NCI-H226 (cell line): ENCODE results near the gene ZNF442.
"Not testable (repeated sequence)": the region's sequence is repeated elsewhere in the genome, so short reads cannot be mapped to it uniquely, and the experiment has no call there.

Source experiments
- DNase-seq: peaks from one replicate; pipeline ENCODE4 v3.0.0-alpha.2; 2015

The ZNF442 gene

DNA sequence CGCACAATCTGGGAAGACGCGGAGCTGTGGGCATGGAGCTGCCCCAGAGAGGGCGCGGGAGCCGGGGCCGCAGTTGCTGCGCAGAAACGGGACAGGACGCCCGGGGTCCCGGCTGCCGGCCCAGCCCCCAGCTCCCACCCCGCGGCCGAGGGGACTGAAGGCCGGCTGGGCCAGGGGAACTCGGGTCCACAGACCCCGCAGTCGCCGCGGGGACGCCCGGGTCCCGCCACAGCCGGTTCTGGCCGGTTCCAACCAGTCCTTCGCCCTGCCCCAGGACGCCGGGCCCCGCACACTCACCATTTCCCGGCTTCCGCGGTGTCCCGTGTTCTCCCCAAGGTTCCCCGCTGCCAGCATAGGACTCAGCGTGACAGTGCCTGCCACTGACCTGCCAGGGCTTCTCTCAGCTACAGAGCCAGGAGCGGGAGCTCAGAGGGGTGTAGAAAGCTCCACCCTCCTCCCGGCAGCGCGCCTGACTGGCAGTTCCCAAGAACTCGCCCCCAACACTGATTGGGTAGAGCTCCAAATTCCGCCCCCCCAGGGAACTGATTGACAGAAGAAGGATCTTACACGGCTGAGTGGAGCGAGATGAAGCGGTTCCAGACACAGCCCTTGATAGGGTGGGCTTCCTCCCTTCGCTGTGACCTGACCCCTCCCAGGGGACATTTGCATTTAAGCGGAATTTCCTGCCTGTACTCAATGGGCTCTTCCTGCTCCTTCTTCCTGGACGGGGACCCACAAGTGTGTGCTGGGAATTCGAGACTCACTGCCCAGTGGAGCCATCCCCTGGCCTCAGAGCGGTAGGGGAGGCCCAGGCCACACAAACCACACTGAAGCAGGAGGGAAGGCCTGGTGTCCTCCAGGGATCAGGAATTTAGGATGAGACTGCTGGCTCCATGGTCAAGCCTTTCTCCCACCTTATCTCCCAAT, at the start of gene ZNF442:
TSS of gene ZNF442 (minus strand) at position 448 of the 927 bp plus-strand sequence. CDS start 2,052 bp downstream, outside the sequence.
- DNase-seq = peak; percentile 76

DNA sequence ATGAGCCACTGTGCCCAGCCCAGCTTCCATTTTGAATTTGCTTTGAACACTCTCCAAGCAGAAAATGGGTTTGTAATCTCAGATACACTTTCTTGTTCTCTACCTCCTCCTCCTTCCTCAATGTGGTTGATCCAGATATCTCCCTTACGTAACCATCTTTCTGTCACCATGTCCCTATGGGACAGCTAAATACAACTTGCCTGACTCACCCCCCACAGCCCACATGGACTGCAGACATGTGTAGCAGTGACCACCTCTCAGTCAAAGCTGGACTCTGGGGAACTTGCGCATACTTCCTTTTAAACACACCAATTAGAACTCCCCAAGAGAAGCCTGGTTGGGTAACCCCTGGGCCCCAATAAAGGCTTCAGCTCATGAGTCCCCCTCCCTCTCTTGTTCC, 46.4 kb upstream of the ZNF442 start:
- DNase-seq = no peak

DNA sequence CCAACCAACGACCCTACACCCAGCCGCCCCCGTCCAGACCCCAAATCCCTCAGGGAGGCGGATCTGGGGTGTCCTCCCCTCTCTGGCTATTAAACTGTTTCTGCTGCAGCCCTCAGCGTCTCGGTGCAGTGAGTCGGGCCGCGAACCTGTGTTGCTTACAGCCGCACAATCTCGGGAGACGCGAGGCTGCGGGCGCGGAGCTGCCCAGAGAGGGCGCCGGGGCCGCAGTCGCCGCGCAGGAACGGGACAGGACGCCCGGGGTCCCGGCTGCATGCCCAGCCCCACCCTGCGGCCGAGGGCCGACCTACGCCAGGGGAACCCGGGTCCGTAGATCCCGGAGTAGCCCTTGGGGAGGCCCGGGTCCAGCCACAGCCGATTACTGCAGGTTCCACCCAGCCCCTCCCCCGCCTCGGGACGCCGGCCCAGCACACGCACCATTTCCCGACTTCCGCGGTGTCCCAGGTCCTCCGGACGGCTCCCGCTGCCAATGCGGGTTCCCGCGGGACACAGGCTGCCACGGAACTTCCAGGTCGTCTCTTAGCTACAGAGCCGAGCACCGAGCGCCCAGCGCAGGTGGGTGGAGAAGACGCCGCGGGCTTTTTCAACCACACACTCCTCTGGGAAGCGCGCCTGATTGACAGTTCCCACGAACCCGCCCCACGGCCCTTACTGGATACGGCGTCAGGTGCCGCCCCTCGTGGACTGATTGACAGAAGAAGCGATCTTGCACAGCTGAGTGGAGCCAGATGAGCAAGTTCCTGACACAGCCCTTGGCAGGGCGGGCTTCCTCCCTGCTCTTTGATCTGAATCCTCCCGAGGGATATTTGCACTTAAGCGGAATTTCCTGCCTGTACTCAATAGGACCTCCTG, 35.4 kb upstream of the ZNF442 start, which contains the start of gene ZNF799:
TSS of gene ZNF799 (minus strand) at position 639 of the 870 bp plus-strand sequence. CDS start at position 438, 201 bp downstream.
- DNase-seq = peak; percentile 98

DNA sequence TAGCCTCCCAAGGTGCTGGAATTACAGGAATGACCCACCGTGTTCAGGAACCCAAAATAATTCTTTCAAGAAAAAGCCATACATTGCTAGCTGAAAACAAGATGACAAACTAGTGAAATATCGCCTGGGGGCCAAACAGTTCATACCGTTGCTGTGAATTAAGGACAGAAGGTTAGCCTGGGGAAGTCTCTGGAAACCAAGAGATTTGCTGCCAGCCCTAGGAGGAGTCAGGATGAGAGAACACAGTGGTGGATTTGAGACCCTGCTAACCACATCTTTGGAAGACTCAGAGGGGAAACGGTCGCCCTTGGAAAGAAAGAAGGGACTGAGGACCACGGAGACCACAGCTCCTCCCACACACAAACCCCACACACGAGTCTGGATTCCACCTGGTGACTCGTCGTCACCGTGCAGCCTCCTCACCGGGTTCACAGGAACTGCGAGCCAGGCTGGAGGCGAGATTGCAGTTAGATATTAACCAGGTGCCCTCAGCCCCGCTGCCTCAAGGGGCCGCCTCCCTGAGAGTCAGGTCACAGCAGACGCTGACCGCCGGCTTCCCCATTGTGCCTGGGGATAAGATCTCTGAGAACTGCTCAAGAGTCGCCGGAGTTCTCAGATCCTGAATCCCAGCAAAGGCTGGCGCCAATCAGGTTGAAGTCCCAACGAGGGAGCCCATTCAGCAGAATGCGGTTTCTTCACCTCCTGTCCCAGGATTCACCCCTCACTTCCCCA, 34.6 kb upstream of the ZNF442 start:
- DNase-seq = peak; percentile 43

DNA sequence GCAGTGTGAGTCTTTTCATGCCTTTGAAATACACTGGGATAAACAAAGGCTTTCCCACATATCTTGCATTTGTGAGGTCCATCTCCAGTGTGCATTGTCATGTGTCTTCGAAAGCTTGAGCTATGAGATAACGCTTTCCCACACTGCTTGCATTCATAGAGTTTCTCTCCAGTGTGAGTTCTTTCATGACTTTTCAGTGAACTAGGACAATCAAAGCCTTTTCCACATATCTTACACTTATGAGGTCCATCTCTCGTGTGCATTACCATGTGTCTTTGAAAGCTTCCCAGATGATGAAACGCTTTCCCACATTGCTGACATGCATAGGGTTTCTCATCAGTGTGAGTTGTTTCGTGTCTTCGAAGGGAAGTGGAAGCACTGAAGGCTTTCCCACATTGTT, 25.7 kb upstream of the ZNF442 start:
- DNase-seq = not testable (repeated sequence)

DNA sequence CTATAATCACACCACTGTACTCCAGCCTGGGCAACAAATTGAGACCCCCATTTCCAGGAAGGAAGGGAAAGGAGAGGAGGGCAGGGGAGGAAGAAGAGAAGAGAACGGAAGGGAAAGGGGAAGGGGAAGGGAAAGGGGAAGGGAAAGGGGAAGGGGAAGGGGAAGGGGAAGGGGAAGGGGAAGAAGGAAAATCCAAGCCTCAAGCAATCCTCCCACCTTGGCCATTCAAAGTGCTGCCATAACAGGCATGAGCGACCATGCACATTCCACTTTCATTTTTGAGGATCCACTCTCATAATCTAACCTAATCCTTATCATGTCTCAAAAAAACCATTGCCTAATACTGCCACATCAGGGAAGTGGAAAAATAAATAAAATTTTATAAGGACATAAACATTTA, 20.9 kb upstream of the ZNF442 start:
- DNase-seq = not testable (repeated sequence)

DNA sequence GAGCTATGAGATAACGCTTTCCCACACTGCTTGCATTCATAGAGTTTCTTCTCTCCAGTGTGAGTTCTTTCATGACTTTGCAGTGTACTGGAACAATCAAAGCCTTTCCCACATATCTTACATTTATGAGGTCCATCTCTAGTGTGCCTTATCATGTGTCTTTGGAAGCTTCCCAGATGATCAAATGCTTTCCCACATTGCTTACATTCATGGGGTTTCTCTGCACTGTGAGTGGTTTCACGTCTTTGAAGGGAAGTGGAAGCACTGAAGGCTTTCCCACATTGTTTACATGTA, 14.9 kb upstream of the ZNF442 start:
- no peak for DNase-seq

DNA sequence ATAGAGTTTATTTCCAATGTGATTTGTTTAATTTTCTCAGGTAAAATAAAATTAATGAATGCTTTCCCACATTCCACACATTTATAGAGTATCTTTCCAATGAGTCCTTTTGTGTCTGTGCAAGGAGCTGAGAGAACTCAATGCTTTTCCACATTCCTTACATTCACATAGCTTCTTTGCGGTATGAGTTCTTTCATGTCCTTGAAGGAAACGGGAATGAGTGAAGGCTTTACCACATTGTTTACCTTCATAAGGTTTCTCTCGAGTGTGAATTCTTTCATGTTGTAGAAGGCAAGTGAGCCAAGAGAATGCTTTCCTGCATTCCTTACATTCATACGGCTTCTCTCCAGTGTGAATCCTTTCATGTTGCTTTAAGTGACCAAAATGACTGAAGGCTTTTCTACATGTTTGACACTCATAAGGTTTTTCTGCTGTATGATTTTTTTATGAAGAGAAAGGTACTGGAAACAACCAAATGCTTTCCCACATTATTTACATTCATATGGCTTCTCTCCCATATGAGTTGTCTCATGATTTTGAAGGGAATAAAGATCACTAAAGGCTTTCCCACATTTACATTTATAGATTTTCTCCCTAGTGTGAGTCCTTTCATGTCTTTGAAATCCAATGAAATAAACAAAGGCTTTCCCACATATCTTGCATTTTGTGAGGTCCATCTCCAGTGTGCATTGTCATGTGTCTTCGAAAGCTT, 14.4 kb upstream of the ZNF442 start:
- DNase-seq = no peak

DNA sequence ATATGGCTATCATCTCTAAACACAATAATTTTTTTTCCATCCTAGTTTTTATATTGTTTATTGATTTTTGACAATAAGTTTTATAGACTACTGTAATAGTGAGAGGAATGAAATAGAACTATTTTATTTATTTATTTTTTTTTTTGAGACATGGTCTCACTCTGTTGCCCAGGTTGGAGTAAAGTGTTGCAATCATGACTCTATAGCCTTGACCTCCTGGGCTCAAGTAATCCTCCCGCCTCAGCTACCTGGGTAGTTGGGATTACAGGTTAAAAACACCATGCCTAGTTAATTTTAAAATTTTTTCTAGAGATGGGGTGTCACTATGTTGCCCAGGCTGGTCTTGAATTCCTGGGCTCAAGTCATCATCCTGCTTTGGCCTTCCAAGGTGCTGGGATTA, 8.5 kb upstream of the ZNF442 start:
- no peak for DNase-seq

DNA sequence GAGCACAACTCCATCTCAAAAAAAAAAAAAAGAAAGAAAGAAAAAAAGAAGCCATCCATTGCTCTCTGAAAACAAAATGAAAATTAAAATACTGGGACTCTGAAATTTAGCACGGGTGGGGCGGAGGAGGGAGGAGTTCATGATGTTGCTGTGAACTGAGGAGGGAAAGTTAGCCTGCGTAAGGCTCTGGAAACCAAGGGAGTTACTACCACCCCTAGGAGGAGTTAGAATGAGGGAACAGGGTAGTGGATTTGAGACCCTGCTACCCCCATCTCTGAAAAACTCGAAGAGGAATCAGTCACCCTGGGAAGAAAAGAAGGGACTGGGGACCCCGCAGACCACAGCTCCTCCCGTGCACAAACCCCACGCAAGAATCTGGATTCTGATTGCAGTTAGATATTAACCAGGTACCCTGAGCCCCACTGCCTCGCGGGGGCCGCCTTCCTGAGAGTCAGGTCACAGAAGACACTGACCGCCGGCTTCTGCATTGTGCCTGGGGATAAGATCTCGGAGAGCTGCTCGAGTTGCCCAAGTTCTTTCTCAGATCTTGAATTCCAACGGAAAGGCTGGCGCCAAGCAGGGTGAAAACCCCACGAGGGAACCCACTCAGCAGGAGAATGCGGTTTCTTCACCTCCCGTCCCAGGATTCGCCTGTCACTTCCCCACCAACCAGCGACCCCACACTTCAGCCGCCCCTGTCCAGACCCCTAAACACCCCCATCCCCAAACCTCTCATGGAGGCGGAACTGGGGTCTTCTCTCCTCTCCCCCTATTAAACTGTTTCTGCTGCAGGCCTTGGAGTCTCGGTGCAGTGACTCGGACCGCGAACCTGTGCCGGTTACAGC, 870 bp downstream of the ZNF442 start:
- DNase-seq = no peak

DNA sequence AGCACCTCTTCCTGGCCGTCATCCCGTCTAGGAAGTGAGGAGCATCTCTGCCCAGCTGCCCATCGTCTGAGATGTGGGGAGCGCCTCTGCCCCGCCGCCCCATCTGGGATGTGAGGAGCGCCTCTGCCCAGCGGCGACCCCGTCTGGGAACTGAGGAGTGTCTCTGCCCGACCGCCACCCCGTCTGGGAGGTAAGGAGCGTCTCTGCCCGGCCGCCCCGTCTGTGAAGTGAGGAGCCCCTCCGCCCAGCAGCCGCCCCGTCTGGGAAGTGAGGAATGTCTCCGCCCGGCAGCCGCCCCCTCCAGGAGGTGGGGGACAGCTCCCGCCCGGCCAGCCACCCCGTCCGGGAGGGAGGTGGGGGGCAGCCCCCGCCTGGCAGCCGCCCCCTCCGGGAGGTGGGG, 3.2 kb downstream of the ZNF442 start:
- DNase-seq = not testable (repeated sequence)

DNA sequence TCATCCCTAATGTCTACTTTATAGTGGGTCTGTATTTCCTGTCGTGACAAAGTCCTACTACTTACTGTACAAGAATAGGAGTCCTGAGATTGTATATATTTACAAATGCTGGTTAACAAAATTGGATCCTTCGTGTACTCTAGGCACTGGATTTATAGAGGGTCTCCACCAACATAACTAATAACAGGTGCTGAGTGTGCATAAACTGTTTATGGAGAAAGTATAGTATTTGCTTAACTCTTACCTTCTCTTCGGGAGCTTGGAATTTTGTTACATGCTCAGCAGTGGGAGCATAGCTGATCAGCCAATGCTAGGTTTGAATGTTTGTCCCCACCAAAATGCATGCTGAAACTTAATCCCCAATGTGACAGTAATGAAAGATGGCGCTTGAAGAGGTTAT, 12.1 kb downstream of the ZNF442 start:
- no peak for DNase-seq

DNA sequence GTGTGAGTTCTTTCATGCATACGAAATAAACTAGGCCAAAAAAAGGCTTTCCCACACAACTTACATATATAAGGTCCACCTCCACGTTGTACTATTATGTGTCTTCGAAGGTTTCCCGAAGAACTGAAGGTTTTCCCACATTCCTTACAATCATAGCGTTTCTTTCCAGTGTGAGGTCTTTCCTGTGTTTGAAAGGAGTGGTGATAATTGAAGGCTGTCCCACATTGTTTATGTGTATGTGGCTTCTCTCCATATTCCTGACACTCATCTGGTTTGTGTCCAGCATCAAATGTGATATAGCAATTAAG, 14.6 kb downstream of the ZNF442 start:
- DNase-seq = no peak

DNA sequence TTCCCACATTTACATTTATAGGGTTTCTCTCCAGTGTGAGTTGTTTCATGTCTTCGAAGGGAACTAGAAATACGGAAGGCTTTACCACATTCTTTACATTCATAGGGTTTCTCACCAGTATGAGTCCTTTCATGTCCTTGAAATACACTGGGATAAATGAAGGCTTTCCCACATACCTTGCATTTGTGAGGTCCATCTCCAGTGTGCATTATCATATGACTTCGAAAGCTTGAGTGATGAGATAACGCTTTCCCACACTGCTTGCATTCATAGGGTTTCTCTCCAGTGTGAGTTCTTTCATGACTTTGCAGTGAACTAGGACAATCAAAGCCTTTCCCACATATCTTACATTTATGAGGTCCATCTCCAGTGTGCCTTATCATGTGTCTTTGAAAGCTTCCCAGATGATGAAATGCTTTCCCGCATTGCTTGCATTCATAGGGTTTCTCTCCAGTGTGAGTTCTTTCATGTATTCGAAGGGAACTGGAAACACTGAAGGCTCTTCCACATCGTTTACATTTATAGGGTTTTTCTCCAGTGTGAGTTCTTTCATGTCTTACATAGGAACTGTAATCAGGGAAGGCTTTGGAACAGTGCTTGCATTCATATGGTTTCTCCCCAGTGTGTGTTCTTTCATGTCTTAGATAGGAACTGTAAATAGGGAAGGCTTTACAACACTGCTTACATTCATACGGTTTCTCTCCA, 15.1 kb downstream of the ZNF442 start:
- DNase-seq = no peak

DNA sequence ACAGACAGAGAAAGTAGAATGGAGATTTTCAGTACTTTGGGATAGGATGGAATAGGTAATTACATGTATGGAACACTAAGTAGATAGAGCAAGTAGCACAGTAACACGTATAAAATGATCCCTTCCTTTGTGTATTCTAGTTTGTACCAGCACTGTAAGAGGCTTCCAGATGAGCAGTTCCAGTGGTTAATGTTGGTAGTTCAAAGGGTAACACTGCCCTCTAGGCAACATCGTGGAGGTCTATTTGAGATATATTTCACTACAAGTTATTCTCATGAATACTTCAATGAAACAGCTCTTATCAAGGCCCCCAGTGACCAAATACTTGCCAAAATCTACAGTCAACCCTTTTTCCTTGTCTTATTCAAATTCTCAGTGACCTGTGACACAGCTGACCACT, 18.6 kb downstream of the ZNF442 start:
- DNase-seq = no peak

DNA sequence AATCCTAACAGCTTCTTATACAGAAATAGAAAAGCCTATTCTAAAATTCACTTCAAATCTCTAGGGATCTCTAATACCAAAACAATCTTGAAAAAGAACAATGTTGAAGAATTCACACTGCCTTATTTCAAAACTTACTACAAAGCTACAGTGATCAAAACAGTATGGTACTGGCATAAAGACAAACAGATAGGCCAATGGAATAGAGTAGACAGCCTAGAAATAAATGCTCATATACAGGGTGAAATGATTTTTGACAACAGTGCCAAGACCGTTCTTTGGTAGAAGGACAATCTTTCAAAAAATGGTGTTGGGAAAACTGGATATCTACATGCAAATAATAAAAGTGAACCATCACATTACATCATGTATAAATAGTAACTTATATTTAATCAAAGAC, 20.3 kb downstream of the ZNF442 start:
- no peak for DNase-seq

DNA sequence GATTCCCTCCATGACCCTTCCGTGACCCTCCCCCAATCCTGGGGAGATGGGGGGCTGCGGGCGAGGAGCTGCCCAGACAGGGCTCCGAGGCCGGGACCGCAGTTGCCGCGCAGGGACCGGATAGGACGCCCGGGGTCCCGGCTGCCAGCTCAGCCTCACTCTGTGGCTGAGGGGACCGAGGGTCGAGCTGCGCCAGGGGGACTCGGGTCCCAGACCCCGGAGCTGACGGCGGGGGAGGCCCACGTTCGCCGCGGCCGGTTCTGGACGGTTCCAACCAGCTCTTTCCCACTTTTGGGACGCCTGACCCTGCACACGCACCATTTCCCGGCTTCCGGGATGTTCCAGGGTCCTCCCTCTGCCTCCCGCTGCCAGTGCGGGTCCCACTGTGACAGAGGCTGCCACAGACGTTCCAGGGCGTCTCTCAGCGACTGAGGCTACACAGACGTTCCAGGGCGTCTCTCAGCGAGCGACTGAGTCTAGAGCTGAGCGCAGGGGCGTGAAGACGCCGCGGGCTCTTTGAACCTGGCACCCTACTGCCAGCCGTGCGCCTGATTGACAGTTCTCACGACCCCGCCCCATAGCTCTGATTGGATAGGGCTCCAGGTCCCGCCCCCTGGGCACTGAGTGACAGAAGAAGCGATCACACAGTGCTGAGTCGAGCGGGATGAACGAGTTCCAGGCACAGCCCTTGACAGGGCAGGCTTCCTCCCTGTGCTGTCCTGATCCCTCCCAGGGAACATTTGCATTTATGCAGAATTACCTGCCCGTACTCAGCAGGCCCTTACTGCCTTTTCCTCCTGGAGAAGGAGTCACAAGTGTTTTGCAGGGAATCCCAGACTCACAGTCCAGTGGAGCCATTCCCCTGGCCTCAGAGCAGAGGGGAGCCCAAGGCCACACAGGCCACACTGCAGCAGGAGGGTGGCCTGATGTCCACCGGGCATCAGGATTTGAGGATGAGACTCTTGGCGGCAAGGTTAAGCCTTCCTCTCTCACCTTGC, 32.0 kb downstream of the ZNF442 start, which contains the start of gene ZNF563:
TSS of gene ZNF563 (minus strand) at position 472 of the 998 bp plus-strand sequence. CDS start at position 321, 151 bp downstream.
- peak; percentile 88 for DNase-seq

DNA sequence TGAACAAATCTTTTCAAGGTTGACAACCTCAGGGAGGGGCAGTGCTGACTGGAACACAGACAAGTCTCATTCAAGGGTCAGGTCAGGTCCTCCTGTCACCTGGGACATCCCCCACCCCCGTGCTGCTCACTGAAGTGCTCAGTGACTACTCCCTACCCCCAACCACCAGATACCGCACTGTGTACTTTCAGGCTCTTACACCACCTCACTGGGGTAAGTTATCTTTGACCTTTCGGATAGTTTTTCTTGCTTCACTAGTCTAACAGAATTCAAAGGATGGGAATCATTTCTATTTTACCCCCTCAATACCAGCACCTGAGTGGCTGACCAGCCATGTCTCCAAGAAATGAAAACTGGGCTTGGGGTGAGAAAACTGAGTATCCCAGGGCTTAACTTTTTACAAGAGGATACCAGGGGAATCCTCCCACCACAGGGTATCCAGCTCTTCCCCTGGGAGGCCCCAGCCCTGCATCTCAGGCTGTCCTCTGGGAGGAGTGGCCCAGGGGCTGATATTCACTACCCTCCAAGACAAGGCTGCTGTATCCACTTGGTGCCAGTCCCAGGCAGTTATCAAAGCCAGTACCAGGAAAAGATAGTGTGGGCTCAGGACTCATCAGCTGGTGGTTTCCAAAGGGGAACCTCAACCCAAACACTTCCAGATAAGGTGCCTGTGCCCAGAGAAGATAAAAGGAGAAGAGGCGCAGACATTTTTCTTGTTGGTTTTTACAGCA, 34.1 kb downstream of the ZNF442 start:
- DNase-seq = peak; percentile 21

DNA sequence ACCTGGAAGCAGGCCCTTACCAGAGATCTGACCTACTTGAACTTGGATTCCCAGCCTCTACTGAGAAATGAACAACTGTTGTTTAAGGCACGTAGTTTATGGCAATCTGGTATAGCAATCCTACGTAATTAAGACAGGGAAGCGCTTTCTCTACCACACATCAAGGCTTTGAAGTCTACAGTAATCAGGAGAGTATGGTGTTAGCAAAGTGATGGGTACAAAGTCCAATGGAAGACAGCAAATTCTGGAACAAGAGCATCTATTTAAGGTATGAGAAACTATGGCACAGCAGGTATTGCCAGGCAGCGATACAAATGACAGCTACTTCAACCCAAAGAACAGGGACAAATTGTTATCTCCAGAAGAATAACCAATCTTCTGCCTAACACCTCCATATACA, 35.1 kb downstream of the ZNF442 start:
- no peak for DNase-seq
